Measurements from ENCODE around the gene AKAP13. TPM values are rescaled to one million over a fixed set of nuclear protein-coding genes. Genes with fewer than 3 reads are reported as not detected.

AKAP13 gene
- total RNA-seq, 1 donor from 2014 or later = 149 TPM

GRCh38 chr15:85606738-85607137, 226.3 kb downstream of the AKAP13 start:
- intact Hi-C loops (cut with micrococcal nuclease) = no loop called here

GRCh38 chr15:85607141-85607806, 226.9 kb downstream of the AKAP13 start:
- intact Hi-C loops (cut with micrococcal nuclease) = no loop called here

- intact Hi-C loops (cut with micrococcal nuclease) = no loop called here
Measured at GRCh38 chr15:85607842-85608241, 227.4 kb downstream of the AKAP13 start.

GRCh38 chr15:85609492-85609891, 229.1 kb downstream of the AKAP13 start:
- intact Hi-C loops (cut with micrococcal nuclease) = no loop called here

- intact Hi-C loops (cut with micrococcal nuclease) = no loop called here
Measured at GRCh38 chr15:85611361-85611760, 231.0 kb downstream of the AKAP13 start.

- intact Hi-C loops (cut with micrococcal nuclease) = no loop called here
Measured at GRCh38 chr15:85614059-85614458, 233.7 kb downstream of the AKAP13 start.

GRCh38 chr15:85615930-85616329, 235.5 kb downstream of the AKAP13 start:
- intact Hi-C loops (cut with micrococcal nuclease) = loop anchor here (5.0 kb wide), 1 partner anchor 226 kb away; no protein-coding TSS in a partner anchor

GRCh38 chr15:85616549-85617110, 236.2 kb downstream of the AKAP13 start:
- intact Hi-C loops (cut with micrococcal nuclease) = loop anchor here (5.0 kb wide), 1 partner anchor 226 kb away; no protein-coding TSS in a partner anchor

- intact Hi-C loops (cut with micrococcal nuclease) = loop anchor here (2.0 to 5.0 kb wide), 2 partner anchors 85 to 224 kb away; no protein-coding TSS in a partner anchor
Measured at GRCh38 chr15:85618228-85618505, 237.8 kb downstream of the AKAP13 start.

GRCh38 chr15:85618956-85619491, 238.6 kb downstream of the AKAP13 start:
- intact Hi-C loops (cut with micrococcal nuclease) = loop anchor here (2.0 to 5.0 kb wide), 2 partner anchors 84 to 223 kb away; no protein-coding TSS in a partner anchor

GRCh38 chr15:85619992-85620689, 239.7 kb downstream of the AKAP13 start:
- intact Hi-C loops (cut with micrococcal nuclease) = loop anchor here (2.0 to 10.0 kb wide), 3 partner anchors 83 to 222 kb away; no protein-coding TSS in a partner anchor

- intact Hi-C loops (cut with micrococcal nuclease) = loop anchor here (10.0 kb wide), 1 partner anchor 136 kb away; no protein-coding TSS in a partner anchor
Measured at GRCh38 chr15:85620690-85621049, 240.3 kb downstream of the AKAP13 start.

GRCh38 chr15:85621094-85621493, 240.7 kb downstream of the AKAP13 start:
- intact Hi-C loops (cut with micrococcal nuclease) = loop anchor here (10.0 kb wide), 1 partner anchor 136 kb away; no protein-coding TSS in a partner anchor

GRCh38 chr15:85622221-85622831, 241.9 kb downstream of the AKAP13 start:
- intact Hi-C loops (cut with micrococcal nuclease) = loop anchor here (10.0 kb wide), 1 partner anchor 138 kb away; no protein-coding TSS in a partner anchor

- intact Hi-C loops (cut with micrococcal nuclease) = loop anchor here (1.0 to 10.0 kb wide), 4 partner anchors 23 to 139 kb away; no protein-coding TSS in a partner anchor
Measured at GRCh38 chr15:85623315-85624049, 243.1 kb downstream of the AKAP13 start.

- intact Hi-C loops (cut with micrococcal nuclease) = loop anchor here (1.0 to 10.0 kb wide), 4 partner anchors 22 to 140 kb away; no protein-coding TSS in a partner anchor
Measured at GRCh38 chr15:85624291-85624801, 243.9 kb downstream of the AKAP13 start.

GRCh38 chr15:85625166-85625830, 244.9 kb downstream of the AKAP13 start:
- intact Hi-C loops (cut with micrococcal nuclease) = loop anchor here (1.0 to 10.0 kb wide), 4 partner anchors 42 to 140 kb away; no protein-coding TSS in a partner anchor

GRCh38 chr15:85625856-85626255, 245.5 kb downstream of the AKAP13 start:
- intact Hi-C loops (cut with micrococcal nuclease) = loop anchor here (1.0 to 10.0 kb wide), 4 partner anchors 42 to 141 kb away; no protein-coding TSS in a partner anchor

- intact Hi-C loops (cut with micrococcal nuclease) = loop anchor here (10.0 kb wide), 1 partner anchor 143 kb away; no protein-coding TSS in a partner anchor
Measured at GRCh38 chr15:85627213-85627935, 247.0 kb downstream of the AKAP13 start.
